ENCODE measurements around the gene NDUFV3. TPM values are rescaled to one million over a fixed set of nuclear protein-coding genes. Genes with fewer than 3 reads are reported as not detected.

Gene NDUFV3
- total and polyA plus RNA-seq, 2 donors (not counting 3 experiments of a cell fraction or from before 2014, with no cell fraction given) = 13.4 to 45.7 TPM

DNA sequence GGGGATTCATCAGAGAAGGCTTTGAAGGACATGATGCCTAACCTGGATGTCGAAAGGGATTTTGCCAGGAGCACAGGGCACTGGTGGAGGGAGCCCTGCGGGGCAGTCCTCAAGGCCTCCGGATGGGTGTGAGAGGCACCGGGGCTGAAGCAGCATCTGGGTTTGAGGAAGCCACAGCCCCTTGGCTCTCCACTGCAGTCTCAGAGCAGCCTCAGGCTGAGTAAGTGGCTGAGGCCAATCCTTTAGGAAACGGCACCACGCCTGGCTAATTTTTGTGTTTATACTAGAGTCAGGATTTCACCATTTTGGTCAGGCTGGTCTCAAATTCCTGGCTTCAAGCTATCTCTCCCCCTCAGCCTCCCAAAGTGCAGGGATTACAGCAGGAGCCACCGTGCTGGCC lies 20.4 kb downstream of the NDUFV3 start:
- intact Hi-C loops (cut with micrococcal nuclease) = no loop called here
- CTCF ChIA-PET = no interaction called here
- FAIRE-seq = no peak
- Histone ChIP-seq H3K9me3 (replicated peaks; ENCODE audit: control insufficient read depth, insufficient read depth, low read length) (no peaks in the 10 kb centered on the region), H3K27ac (ENCODE audit: insufficient read depth, low read depth, low read length) (no peak overlapping the region), H3K36me3 (ENCODE audit: control insufficient read depth in 2 of 2, extremely low read depth in 1 of 2, insufficient read depth in 2 of 2, low read length in 2 of 2) (peaks cover 5 to 8% of the 10 kb centered on the region in 2 experiments), H3K4me3 (replicated peaks in 1 of 3; ENCODE audit: insufficient read depth in 1 of 3, low read depth in 1 of 3, low read length in 3 of 3) (no peak overlapping the region), H3K9me1 (replicated peaks; ENCODE audit: control insufficient read depth, extremely low read depth, insufficient read depth, low read length) (no peaks in the 10 kb centered on the region), H3K4me2 (ENCODE audit: insufficient read depth, low read length) (no peak overlapping the region), H3K79me2 (ENCODE audit: control insufficient read depth, insufficient read depth, low read length) (no peaks in the 10 kb centered on the region), H3K4me1 (ENCODE audit: control insufficient read depth, extremely low read depth, insufficient read depth, low read length) (no peaks in the 10 kb centered on the region), H3K9ac (replicated peaks; ENCODE audit: extremely low read depth, insufficient read depth, low read length) (no peak overlapping the region), H4K20me1 (replicated peaks; ENCODE audit: control insufficient read depth, extremely low read depth, insufficient read depth, low read length) (no peaks in the 10 kb centered on the region), H2AFZ (ENCODE audit: low read depth, low read length) (no peak overlapping the region), H3K27me3 (ENCODE audit: control insufficient read depth in 2 of 2, insufficient read depth in 2 of 2, low read length in 2 of 2) (no peaks in the 10 kb centered on the region)
- no TSS peak for BruUV-seq (replicated peaks)
- dilution Hi-C loops (cut with MboI; ENCODE audit: extremely low pct_ligation_motif_present, low sequenced_read_pairs) = no loop called here
- TF ChIP-seq GATA2 (IDR thresholded peaks at IDR 0.05; ENCODE audit: insufficient read depth, insufficient read length, low read depth, low read length) = no peak
- TF ChIP-seq FOS (IDR thresholded peaks at IDR 0.05; ENCODE audit: borderline replicate concordance, insufficient read depth, low read length) = no peak
- TF ChIP-seq, protein P1, sequence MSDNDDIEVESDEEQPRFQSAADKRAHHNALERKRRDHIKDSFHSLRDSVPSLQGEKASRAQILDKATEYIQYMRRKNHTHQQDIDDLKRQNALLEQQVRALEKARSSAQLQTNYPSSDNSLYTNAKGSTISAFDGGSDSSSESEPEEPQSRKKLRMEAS (IDR thresholded peaks at IDR 0.05; ENCODE audit: insufficient read depth, insufficient read length) = no peak
- no peak for TF ChIP-seq EZH2 (IDR thresholded peaks at IDR 0.05; ENCODE audit: borderline replicate concordance, low read depth, low read length, severe bottlenecking)
- no peak for TF ChIP-seq MYC (IDR thresholded peaks at IDR 0.05; ENCODE audit: low read depth, low read length)
- no peak for TF ChIP-seq JUN (IDR thresholded peaks at IDR 0.05; ENCODE audit: borderline replicate concordance, insufficient read depth, insufficient read length, low read depth)
- TF ChIP-seq, protein P2, sequence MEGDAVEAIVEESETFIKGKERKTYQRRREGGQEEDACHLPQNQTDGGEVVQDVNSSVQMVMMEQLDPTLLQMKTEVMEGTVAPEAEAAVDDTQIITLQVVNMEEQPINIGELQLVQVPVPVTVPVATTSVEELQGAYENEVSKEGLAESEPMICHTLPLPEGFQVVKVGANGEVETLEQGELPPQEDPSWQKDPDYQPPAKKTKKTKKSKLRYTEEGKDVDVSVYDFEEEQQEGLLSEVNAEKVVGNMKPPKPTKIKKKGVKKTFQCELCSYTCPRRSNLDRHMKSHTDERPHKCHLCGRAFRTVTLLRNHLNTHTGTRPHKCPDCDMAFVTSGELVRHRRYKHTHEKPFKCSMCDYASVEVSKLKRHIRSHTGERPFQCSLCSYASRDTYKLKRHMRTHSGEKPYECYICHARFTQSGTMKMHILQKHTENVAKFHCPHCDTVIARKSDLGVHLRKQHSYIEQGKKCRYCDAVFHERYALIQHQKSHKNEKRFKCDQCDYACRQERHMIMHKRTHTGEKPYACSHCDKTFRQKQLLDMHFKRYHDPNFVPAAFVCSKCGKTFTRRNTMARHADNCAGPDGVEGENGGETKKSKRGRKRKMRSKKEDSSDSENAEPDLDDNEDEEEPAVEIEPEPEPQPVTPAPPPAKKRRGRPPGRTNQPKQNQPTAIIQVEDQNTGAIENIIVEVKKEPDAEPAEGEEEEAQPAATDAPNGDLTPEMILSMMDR (IDR thresholded peaks at IDR 0.05; ENCODE audit: extremely low read depth in 1 of 2, insufficient read depth in 1 of 2, low read depth in 1 of 2, low read length in 2 of 2) = no peak
- TF ChIP-seq POLR2A (IDR thresholded peaks at IDR 0.05; ENCODE audit: low read depth, low read length) = no peak
- TF ChIP-seq POLR2AphosphoS5 (IDR thresholded peaks at IDR 0.05; ENCODE audit: insufficient read depth, low read depth, low read length) = no peak
- DNase-seq (ENCODE audit: low read depth, low spot score) = no peak
- POLR2A ChIA-PET = no interaction called here
